WERI-Rb-1 (cell line): ENCODE results near the gene C4orf50.

Source experiments
- DNase-seq: peaks from one replicate; pipeline ENCODE4 v3.0.0-alpha.2; 2020
- H3K27ac ChIP-seq: fragments of 250-450 bp; sonication (Bioruptor Pico); 2 replicates; pipeline ENCODE4 v1.5.1; 2020; ENCODE audit warnings: mild to moderate bottlenecking, moderate library complexity
- H3K27me3 ChIP-seq: fragments of 250-450 bp; sonication (Bioruptor Pico); 2 replicates; pipeline ENCODE4 v1.5.1; 2021; ENCODE audit warnings: mild to moderate bottlenecking, low read depth, moderate library complexity; ENCODE audit not compliant: insufficient read depth, severe bottlenecking
- H3K36me3 ChIP-seq: fragments of 250-450 bp; sonication (Bioruptor Pico); 2 replicates; pipeline ENCODE4 v1.5.1; 2020; ENCODE audit warnings: mild to moderate bottlenecking, moderate library complexity
- H3K4me3 ChIP-seq: 2 replicates; pipeline ENCODE4 v1.5.1; 2011; ENCODE audit warnings: low read depth, mild to moderate bottlenecking, control low read depth, low read length
- H3K9me3 ChIP-seq: fragments of 250-450 bp; sonication (Bioruptor Pico); 2 replicates; pipeline ENCODE4 v1.5.1; 2021; ENCODE audit warnings: mild to moderate bottlenecking, moderate library complexity; ENCODE audit not compliant: severe bottlenecking
- CTCF ChIP-seq: IDR thresholded peaks from 2 replicates; pipeline ENCODE4 v1.5.1; 2011; ENCODE audit warnings: low read depth, mild to moderate bottlenecking, control low read depth, inconsistent platforms, low read length

Gene C4orf50

GRCh38 chr4:5959211-5959982, 58.8 kb downstream of the C4orf50 start:
- TF ChIP-seq CTCF: no peak
- H3K27ac ChIP-seq: no peak overlapping the region
- no peaks in the 10 kb centered on the region for H3K9me3 ChIP-seq
- no peaks in the 10 kb centered on the region for H3K27me3 ChIP-seq
- H3K36me3 ChIP-seq: no peaks in the 10 kb centered on the region
- DNase-seq: peak; percentile 7
- H3K4me3 ChIP-seq: no peak overlapping the region

- H3K9me3 ChIP-seq: no peaks in the 10 kb centered on the region
- H3K4me3 ChIP-seq: no peak overlapping the region
- H3K27ac ChIP-seq: no peak overlapping the region
- no peaks in the 10 kb centered on the region for H3K27me3 ChIP-seq
- no peaks in the 10 kb centered on the region for H3K36me3 ChIP-seq
- no peak for TF ChIP-seq CTCF
- DNase-seq: no peak
These were observed 60.0 kb downstream of the C4orf50 start for GRCh38 chr4:5958199-5958735.

- Histone ChIP-seq H3K36me3 (no peaks in the 10 kb centered on the region), H3K9me3 (no peaks in the 10 kb centered on the region), H3K27me3 (no peaks in the 10 kb centered on the region), H3K27ac (no peak overlapping the region; the same call in 1 of the 2 replicates), H3K4me3 (no peak overlapping the region)
- TF ChIP-seq CTCF: no peak
- no peak for DNase-seq
These were observed 61.2 kb downstream of the C4orf50 start for GRCh38 chr4:5957076-5957475.

GRCh38 chr4:5956285-5957021, 61.8 kb downstream of the C4orf50 start:
- H3K36me3 ChIP-seq: no peaks in the 10 kb centered on the region
- peak overlapping the region; percentile 17 for H3K27ac ChIP-seq
- no peak for TF ChIP-seq CTCF
- H3K27me3 ChIP-seq: no peaks in the 10 kb centered on the region
- peak; percentile 36 for DNase-seq
- H3K4me3 ChIP-seq: no peak overlapping the region
- H3K9me3 ChIP-seq: no peaks in the 10 kb centered on the region

- no peak overlapping the region for H3K4me3 ChIP-seq
- no peak for DNase-seq
- H3K27ac ChIP-seq: peak overlapping the region; percentile 17; the same call in 1 of the 2 replicates
- H3K27me3 ChIP-seq: no peaks in the 10 kb centered on the region
- no peaks in the 10 kb centered on the region for H3K36me3 ChIP-seq
- H3K9me3 ChIP-seq: no peaks in the 10 kb centered on the region
- no peak for TF ChIP-seq CTCF
These were observed 62.4 kb downstream of the C4orf50 start for GRCh38 chr4:5955856-5956255.
